Breast epithelium (tissue), 3 donors: ENCODE results near the gene IRGQ.

Source experiments
- POLR2AphosphoS5 ChIP-seq, 3 donors: sonication (generic); formaldehyde crosslinking; IDR thresholded peaks; one replicate each; pipeline ENCODE4 v1.6.1; 2017; ENCODE audit warnings: antibody characterized with exemption in 3 of 3
- TF ChIP-seq, protein P1 (sequence below), 3 donors: fragments of 450-650 bp; IDR thresholded peaks; one replicate each; pipeline ENCODE4 v1.5.1; 2016 to 2017; ENCODE audit warnings: antibody characterized with exemption in 3 of 3, mild to moderate bottlenecking in 3 of 3, moderate library complexity in 3 of 3

DNA sequence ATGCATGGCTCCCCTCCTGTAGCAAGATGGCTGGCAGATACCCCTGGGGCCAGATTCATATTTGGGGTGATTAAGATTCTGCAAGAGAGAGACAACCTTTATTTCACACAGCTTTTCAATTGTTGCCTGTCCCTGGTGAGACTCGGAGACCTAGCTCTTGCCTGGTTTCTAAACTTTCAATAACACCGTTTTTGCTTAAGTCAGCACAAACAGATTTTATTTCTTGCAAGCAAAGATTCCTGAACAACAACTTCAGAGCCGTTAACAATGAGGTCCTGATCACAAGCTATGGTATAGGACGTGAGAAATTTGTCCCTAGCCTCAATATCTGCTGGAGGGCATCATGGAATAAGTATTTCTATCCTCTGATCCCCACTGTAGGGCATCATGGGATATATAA lies 46.6 kb upstream of the IRGQ start:
- TF ChIP-seq, protein P1, sequence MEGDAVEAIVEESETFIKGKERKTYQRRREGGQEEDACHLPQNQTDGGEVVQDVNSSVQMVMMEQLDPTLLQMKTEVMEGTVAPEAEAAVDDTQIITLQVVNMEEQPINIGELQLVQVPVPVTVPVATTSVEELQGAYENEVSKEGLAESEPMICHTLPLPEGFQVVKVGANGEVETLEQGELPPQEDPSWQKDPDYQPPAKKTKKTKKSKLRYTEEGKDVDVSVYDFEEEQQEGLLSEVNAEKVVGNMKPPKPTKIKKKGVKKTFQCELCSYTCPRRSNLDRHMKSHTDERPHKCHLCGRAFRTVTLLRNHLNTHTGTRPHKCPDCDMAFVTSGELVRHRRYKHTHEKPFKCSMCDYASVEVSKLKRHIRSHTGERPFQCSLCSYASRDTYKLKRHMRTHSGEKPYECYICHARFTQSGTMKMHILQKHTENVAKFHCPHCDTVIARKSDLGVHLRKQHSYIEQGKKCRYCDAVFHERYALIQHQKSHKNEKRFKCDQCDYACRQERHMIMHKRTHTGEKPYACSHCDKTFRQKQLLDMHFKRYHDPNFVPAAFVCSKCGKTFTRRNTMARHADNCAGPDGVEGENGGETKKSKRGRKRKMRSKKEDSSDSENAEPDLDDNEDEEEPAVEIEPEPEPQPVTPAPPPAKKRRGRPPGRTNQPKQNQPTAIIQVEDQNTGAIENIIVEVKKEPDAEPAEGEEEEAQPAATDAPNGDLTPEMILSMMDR (IDR thresholded peaks at IDR 0.05) = no peak
- no peak for TF ChIP-seq POLR2AphosphoS5 (IDR thresholded peaks at IDR 0.05)
